NCI-H526 treated with DMSO at 0.1 percent for 48 hours (cell line): ENCODE results near the gene MVB12A.

ENCODE experiments used
- DNase-seq: peaks from one replicate; lab custom pipeline; 2025; lab: John Stamatoyannopoulos, UW

MVB12A gene

DNA sequence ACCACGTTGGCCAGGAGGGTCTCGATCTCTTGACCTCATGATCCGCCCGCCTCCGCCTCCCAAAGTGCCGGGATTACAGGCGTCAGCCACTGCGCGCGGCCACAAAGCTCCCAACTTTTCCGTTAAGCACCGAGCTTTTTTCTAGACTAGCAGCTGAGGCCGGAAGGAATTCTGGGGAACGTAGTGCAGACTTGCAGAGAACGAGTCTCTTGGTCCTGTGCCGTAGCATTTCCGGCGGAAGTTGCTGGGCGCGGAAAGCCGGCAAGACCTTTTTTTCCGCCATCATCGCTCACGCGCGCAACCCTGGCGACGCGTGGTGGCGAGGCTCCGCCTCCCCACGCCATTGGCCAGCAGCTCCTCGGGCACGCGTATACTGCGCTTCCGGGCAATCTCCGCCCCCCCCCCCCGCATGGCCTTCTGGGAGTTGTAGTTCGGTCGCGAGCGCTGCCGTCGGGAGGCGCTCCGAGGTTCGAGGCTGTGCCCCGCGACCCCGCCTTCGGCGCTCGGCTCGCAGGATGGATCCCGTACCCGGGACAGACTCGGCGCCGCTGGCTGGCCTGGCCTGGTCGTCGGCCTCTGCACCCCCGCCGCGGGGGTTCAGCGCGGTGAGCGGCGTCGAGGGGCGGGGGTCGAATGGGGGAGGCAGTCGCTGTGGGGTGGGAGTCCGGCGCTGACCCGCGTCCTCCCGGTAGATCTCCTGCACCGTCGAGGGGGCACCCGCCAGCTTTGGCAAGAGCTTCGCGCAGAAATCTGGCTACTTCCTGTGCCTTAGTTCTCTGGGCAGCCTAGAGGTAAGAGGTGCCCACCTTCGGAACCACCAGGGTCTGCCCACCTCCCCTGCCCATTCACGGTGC lies at the start of gene MVB12A:
TSS of gene MVB12A (plus strand) at position 427 of the 854 bp plus-strand sequence. CDS start at position 516, 89 bp downstream.
- DNase-seq: peak; percentile 83

DNA sequence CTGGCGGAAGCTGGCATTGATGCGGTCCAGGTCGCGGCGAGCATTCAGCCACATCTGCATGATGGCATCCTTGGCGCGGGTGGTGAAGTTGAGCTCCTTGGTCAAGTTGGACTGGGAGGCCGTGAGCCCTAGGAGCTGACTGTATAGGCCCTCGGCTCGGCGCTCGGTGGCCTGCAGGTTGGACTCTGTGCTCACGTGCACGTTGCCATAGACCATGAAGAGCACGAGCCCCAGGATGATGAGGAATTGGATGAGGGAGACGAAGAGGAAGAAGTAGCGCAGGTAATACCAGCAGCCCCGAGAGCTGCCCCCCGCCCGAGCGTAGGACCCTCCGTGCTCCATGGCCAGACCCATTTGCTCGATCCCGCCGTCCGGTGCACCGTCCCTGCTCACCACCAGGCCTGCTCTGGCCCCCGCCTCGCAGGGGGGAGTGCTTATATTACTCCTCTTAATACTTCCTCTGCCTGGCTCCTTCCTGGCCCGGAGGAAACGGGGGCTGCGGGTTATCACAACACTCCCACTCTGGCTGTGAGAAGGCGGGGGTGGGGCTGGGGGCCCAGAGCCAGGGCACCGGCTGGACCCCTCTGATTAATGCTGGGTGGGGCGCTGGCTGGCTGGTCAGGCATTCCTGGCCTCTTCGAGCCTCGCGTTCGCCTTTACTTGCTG lies 42.8 kb upstream of the MVB12A start, which contains the start of gene PLVAP:
TSS of gene PLVAP (minus strand) at position 408 of the 666 bp plus-strand sequence. CDS start at position 354, 54 bp downstream.
- DNase-seq: no peak

DNA sequence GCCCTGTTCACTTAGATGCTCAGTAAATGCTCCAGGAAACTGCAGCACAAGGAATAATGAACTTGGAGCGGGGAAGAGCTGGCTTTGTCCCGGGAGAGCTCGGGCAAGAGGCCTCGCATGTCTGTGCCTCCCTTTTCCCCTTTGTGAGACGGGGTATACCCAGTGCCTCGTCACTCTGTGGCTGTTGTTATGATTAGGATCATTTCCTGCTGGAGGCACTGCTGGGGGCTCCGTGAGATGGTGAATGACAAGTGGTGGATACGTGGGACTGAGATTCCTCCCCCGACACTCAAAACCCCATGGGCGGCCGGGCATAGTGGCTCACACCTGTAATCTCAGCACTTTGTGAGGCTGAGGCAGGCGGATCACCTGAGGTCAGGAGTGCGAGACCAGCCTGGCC lies 41.6 kb upstream of the MVB12A start:
- DNase-seq: no peak

DNA sequence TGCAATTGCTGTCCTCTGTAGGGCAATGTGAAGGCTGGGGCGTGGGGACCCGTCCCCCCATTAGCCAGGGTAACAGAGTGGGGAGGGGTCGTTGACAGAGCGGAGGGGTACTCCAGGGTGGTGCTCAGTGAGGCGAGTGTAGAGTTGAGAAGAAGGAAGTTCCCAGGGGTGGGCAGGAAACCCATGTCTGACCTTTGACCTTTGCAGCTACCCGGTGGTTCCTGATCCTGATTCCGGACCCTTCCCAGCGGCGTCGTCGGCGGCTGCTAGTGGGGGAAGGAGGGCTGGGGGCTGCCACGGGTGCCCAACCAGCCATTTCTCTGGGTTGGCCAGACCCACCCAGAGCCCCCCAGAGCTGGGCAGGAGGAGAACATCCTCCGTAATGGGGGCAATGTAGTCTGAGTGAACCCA lies 40.6 kb upstream of the MVB12A start:
- no peak for DNase-seq

DNA sequence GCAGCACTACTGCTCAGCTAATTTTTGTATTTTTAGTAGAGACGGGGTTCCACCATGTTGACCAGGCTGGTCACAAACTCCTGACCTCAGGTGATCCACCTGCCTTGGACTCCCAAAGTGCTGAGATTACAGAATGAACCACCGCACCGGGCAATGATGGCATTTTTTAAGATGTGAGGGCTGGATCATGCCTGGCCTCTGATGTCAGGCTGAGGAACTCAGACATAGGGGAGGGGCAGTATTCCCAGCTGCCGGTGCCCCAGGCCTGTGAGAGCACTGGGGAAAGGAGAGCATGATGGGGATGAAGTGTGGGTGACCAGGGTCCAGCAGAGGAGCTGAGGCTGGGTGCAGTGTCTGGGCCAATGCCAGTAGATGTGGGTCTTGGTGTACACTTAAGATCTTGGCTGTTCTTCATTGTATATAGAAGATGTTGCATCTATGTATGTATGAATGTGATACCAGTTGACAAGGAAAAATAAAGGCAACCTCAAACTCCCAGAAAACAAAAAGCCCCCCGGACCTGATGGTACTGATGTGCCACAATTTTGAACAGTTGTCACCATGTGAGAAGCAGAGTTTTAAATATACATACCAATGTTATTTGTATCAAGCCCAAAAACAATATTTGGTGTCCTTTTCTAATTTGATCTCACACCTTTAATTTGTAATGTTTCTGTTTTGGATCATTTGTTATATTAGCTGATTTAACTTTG lies 39.3 kb upstream of the MVB12A start:
- no peak for DNase-seq

DNA sequence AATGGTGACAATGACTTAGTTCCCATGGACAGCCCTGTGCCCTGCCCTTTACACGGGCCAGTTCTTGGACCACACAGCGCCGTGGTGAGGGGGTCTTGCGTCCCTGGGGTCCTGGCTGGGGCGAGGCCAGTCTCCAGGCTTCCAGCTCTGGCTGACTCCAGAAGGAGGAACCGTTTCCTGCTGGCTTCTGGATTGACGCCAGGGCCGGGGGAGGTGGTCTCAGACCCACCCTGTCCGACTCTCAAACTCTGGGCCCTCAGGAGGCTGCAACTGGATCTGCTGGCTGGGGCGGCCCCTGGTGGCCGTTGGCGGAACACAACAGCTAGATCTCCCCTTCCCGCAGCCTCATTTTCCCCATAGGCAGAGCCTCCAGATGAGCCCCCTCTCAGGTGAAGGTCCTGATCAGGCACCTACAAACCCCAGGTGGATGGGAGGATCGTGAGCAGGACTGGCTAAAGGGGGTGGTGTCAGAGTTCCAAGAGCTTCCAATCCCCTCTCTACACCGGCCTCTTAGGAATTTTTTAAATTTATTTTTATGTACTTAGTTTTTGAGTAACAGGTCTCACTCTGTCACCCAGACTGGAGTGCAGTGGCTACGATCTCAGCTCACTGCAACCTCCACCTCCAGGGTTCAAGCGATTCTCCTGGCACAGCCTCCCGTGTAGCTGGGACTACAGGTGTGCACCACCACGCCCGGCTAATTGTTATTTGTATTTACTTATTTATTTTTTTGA lies 33.8 kb upstream of the MVB12A start:
- no peak for DNase-seq

DNA sequence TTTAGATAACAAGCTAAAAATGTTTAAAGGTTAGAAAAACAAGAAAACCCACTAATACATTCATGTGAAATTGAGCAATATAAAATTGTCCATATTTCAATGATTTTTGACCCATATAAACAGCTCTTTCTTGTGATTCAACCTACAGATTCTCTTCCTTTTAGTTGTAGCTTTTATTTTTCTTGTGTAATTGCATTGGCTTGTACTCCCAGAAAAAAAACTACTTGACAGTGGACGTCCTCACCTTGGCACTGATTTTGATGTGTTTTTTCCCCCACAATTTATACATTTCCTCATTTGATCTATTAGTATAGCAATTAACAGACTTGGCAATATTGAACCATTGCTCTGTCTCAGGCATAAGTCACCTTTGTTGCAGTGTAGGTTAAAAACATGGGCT lies 30.6 kb upstream of the MVB12A start:
- no peak for DNase-seq

DNA sequence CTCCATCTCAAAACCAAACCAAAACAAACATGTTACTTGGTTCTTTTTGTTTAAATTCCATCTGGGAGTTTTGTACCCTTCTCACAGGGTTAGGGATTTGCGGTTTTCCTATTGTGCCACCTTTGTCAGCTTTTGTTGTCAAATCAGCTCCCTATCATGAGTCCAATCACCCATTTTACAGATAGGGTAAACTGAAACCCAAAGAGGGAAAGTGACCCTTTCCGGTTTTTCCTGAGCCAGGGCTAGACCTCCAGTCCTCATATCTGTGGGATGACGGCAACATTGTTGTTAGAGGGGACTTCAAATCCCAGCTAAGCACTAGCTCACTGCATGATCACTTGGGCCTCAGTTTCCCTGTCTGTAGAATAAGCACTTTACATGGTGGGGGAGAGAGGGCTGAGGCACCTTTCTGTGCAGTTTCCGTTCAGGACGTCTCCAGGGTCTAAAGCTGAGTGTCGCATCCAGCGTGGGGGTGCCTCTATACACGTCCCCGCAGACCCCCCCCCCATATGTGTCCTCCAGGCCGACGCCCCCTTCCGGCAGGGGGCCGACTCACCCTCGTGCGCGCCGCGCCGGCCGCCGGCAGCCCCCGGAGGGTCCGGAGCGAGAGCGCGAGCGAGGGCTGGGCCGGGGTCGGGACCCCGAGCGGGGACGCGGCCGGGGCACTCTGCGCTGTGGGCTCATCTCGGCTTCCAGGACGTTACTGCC lies 29.7 kb upstream of the MVB12A start:
- DNase-seq: no peak

DNA sequence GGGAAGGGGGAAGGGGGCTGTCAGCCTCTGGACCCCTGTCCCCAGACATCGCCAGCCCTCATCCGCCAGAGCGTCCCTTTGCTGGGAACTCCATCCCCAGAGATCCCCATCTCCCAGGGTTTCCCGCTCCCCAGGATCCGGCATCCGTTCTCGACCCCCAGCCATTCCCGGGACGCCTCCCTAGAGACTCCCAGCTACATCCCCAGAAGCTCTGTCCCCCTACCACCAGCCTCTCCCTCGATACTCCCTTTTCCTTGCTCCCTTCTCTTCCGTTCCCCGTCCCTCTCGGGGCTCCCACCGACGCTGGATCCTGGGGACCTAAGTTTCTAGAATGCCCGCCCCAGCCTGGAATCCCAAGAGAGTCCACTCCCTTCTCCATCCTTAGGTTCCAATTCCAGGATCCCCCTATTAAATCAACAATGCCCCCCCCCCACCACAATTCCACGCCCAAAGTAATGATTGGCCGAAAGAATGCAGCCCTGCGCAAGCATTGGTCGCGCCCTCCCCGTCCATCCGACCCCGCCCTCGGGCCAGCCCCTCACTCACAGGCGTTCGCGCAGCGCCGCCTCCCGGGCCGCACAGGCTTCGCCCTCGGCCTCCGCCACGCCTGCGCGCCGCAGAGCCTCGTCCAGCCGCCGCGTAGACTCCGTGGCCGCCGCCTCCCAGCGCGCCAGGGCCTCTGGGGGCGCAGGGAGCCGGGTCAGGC lies 29.0 kb upstream of the MVB12A start:
- DNase-seq: peak; percentile 45

DNA sequence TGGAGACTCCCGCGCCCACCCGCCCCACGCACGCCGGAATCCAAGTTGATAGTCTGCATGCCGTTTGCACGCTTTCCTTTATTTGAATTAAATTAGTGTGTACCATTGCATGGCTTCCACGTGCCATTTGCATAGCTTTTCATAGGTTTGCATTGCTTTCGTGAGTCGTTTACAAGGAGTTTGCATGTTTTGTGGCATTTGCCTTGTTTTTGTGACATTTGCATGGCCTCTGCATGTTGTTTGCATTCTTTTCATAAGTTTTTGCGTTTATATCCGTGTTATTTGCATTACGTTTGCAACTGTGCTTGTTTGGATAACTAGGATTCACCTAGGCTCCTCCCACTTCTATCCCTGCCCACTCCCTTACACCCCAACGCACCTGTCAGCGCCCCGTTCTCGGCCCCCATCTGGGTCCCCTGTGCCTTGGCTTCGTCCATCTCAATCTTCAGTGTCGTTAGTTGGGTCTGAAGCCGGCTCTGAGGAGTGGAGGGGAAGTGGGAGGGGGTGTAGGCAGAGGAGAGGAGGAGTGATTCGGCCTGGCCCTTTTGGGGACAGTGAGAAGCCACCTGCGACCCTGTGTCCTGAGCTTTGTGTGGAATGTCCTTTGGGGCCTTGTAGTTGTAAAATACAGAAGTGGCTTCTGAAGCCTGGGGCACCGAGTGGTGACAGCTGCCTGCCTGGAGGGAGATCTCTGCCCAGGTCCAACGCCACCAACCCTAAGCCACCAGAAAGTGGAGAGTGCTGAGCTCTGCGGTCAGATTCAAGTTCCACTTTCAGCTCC lies 28.3 kb upstream of the MVB12A start:
- DNase-seq: peak; percentile 45

DNA sequence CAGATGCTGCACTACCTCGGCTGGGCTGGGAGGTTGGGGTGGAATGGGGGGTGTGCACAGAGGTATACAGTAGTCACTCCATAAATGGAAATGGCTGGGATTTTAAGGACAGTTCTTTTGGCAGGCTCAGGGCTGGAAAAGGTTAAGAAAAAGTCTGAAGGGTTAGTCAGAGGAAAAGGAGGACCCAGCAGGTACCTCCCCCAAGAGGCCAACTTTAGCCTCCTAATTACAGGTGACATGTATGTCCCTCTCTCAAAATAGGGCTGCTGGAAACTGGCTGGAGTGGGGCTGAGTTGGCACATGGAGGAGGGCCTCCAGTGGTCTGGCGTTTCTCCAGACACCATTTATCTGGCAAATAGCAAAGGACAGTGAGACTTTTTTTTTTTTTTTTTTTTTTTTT lies 26.8 kb upstream of the MVB12A start:
- DNase-seq: no peak

DNA sequence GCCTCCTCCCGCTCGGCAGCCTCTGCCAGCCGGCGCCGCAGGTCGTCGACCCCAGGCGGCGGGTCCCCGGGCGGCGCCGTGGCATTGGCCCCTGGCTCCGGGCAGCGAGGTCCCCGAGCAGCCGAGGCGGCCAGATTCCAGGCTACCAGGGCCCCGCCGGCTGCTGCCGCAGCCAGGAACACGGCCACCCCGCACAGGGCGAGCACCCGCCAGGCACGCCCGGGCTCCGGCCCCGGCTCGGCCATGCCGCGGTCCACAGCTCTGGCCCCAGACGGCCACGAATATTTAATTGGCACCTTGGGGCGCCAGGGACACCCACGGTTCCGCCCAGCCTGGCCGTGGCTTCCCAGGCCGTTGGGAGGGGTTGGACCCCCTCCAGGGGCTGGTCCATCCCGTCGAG lies 25.9 kb upstream of the MVB12A start, which contains the start of gene CCDC194:
TSS of gene CCDC194 (minus strand) at position 283 of the 400 bp plus-strand sequence. CDS start at position 245, 38 bp downstream.
- no peak for DNase-seq

DNA sequence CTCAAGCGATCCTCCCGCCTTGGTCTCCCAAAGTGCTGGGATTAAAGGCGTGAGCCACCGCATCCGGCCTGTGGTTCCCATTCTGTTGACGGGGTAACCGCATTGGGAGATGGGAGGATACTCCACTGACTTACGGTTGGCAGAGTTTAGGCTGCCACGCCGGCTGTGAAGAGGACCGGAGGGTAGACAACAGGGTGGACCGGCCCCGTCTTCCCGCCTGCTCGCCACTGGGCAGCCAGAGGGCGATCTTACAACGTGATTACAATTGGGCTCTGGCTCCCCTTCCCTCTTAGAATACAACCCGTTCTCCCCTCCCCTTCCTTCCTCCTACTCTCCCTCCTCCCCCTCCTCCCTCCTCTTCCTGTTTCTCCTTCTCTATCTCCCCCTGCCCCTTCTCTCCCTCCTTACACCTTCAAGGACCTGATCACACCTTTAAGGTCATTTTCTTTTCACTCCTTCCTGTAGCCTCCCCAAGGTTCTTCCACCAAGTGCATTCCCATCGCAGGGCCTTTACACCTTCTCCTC lies 24.9 kb upstream of the MVB12A start:
- no peak for DNase-seq

DNA sequence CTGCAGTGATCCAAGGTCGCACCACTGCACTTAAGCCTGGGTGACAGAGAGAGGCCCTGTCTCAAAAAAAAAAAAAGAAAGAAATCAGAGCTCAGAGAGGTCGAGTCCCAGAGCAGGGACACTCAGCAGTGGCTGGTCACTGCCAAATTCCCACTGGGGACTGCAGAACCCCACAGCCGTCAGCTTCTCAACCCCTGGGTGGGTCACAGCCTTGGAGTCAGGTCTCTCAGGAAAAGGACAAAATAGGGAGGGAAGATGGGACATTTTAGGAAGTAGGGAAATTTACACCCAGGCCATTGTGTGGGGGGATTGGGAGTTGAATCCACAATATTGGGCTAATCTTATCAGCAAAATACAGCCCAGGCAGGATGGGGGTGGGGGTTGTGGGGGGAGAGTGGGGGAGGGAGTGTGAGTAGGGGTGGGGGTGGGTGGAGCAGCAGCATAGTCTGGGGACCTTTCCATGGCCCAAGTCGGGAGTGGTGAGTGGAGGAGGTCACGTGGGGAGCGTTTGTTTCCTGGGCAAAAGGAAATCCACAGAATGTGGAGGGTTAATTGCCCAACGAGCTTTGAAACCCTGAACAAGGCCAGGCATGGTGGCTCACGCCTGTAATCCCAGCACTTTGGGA lies 20.8 kb upstream of the MVB12A start:
- DNase-seq: no peak

DNA sequence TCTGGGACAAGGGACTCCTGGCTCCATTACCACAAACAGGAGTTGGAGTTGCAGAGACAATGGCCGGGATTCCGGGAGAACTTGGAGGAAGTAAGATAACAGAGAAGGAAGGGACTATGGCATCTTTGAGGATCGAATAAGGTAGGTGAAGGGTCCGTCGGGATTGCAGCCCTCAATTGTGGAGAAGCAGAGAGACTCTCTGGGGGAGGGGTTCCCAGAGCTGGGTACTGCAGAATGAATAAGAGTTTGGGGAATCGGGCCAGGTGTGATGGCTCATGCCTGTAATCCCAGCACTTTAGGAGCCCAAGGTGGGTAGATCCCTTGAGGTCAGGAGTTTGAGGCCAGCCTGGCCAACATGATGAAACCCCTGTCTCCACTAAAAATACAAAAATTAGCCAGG lies 18.2 kb upstream of the MVB12A start:
- DNase-seq: no peak

DNA sequence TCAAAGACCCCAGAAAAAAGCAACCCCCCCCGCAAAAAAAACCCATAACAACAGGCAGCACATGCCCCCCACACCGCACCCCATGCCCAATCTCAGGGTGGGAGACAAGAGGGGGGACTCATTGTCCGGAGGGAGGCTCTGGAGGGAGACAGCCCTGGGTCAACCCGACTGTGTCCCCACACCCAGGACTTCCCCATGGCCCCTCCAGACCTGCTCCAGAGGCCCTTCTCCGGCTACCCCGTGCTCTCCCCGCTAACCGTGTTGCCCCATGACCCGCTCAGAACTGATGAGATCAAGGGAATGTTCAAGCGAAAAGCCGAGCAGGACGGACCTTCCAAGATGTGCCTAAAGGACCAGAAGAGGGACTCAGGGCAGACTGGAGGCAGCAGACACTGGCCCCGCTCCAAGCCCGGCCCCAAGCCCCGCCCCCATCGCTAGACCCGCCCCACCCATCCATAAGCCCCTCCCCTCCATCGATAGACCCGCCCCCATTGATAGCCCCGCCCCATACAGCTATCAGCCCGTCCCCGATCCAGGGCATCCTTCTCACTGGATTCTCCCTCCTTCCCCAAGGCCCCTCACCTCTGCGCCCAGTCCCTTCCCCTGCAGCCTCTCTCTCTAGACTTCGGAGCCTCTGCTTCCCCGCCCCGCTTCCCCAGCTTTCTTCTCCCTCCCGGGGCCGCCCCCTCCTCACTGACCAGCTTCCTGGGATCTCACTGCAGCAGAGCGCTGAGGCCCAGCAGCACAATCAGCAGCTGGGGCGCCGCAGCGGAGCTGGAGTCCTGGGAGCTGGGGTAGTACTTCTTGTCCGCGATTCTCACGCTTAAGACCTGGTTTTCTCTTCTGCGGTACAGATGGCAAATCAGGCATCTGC lies 16.6 kb upstream of the MVB12A start:
- no peak for DNase-seq

DNA sequence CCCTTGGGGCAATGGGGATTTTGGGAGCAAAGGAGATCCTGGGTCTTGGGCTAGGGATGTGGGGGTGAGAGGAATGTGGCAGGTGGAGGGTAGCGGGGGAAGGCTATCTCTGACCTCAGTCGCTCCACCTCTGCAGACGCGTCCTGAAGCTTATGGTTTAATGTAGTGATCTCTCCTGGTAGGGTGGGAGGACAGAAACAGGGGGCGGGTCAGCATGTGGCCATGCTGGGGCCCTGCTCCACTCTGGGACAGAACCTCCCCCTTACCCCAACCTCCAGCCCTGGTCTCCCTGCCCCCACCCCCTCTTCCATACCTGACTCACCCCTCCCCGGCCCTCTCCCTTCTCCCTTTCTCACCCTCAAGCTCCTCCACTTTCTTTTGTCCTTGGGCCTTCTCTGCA lies 15.8 kb upstream of the MVB12A start:
- DNase-seq: no peak
